GM12878 (cell line): Measurements from ENCODE around the gene GFRA4. TPM values are rescaled to one million over a fixed set of nuclear protein-coding genes. Genes with fewer than 3 reads are reported as not detected.

ENCODE experiments used
- ATAC-seq: fragments of 200-7000 bp; cut with Tn5 transposase; 3 replicates; pipeline ENCODE4 v1.9.1; 2020; ENCODE audit warnings: mild to moderate bottlenecking, moderate library complexity
- BruUV-seq: library from RNA; stranded (reverse); fragments of 400-500 nt; replicated peaks from 2 replicates; lab custom pipeline; 2021; lab: Mats Ljungman, UMichigan
- CTCF ChIA-PET: fragments of 300-600 bp; sonication (Branson Sonifier 250); formaldehyde crosslinking; extraction: SDS; loops from one replicate; lab custom pipeline; 2021; ENCODE audit warnings: inconsistent platforms; lab: Yijun Ruan, JAX
- POLR2A ChIA-PET: fragments of 350-600 bp; formaldehyde crosslinking; extraction: SDS; loops from one replicate; lab custom pipeline; 2021; ENCODE audit warnings: inconsistent platforms; lab: Charles Lee
- RAD21 ChIA-PET: fragments of 300-600 bp; sonication (Branson Sonifier 250); formaldehyde crosslinking; loops from one replicate; lab custom pipeline; 2023; ENCODE audit warnings: antibody characterized with exemption; ENCODE audit not compliant: unreplicated experiment; lab: Charles Lee
- SMC1A ChIA-PET: fragments of 300-600 bp; sonication (Branson Sonifier 250); formaldehyde crosslinking; loops from one replicate; lab custom pipeline; 2023; ENCODE audit not compliant: unreplicated experiment, uncharacterized antibody; lab: Charles Lee
- DNase-seq: peaks from one replicate; pipeline ENCODE4 v3.0.0-alpha.2; 2011; ENCODE audit warnings: low read depth, low spot score
- FAIRE-seq: peaks from 3 replicates; lab custom pipeline; 2011; peaks lifted over from hg19 to GRCh38; lab: Jason Lieb, UNC
- H2AFZ ChIP-seq: 2 replicates; pipeline ENCODE4 v1.6.0; 2011; ENCODE audit warnings: low read depth, low read length, control low read depth; ENCODE audit not compliant: control insufficient read depth
- H3K27ac ChIP-seq: 2 replicates; pipeline ENCODE4 v1.5.1; 2011; ENCODE audit warnings: control low read depth; ENCODE audit not compliant: control insufficient read depth, insufficient read depth
- H3K27me3 ChIP-seq, 2 experiments: replicated peaks in 1 of 2; 2 replicates each; pipeline versions ENCODE4 v1.6.0 to v1.6.1; 2011; ENCODE audit warnings: low read length in 1 of 2; ENCODE audit not compliant: control insufficient read depth in 2 of 2, insufficient read depth in 2 of 2
- H3K36me3 ChIP-seq, 2 experiments: 2 replicates each; pipeline ENCODE4 v1.5.1; 2011; ENCODE audit warnings: low read length in 1 of 2; ENCODE audit not compliant: control insufficient read depth in 2 of 2, insufficient read depth in 2 of 2
- H3K4me1 ChIP-seq: 2 replicates; pipeline ENCODE4 v1.6.1; 2011; ENCODE audit warnings: mild to moderate bottlenecking, low read length, moderate library complexity, mixed read lengths; ENCODE audit not compliant: control insufficient read depth, insufficient read depth
- H3K4me2 ChIP-seq: 2 replicates; pipeline ENCODE4 v1.6.0; 2011; ENCODE audit warnings: control low read depth; ENCODE audit not compliant: control insufficient read depth, insufficient read depth
- H3K4me3 ChIP-seq: fragments of 200-600 bp; sonication (generic); 2 replicates; pipeline ENCODE4 v1.5.1; 2016
- H3K79me2 ChIP-seq: 2 replicates; pipeline ENCODE4 v1.6.0; 2011; ENCODE audit warnings: low read length; ENCODE audit not compliant: control insufficient read depth, insufficient read depth
- H3K9ac ChIP-seq: 2 replicates; pipeline ENCODE4 v1.8.0; 2011; ENCODE audit warnings: low read length, control low read depth, mixed read lengths; ENCODE audit not compliant: control insufficient read depth, insufficient read depth
- H3K9me3 ChIP-seq: replicated peaks from 3 replicates; pipeline ENCODE4 v1.5.1; 2011; ENCODE audit warnings: mild to moderate bottlenecking, low read length; ENCODE audit not compliant: control insufficient read depth, insufficient read depth
- H4K20me1 ChIP-seq: 2 replicates; pipeline ENCODE4 v1.6.0; 2011; ENCODE audit not compliant: control insufficient read depth, insufficient read depth
- BCL11A ChIP-seq: IDR thresholded peaks from 2 replicates; pipeline ENCODE4 v1.6.1; 2011; ENCODE audit warnings: low read depth, low read length
- CHD1 ChIP-seq: IDR thresholded peaks from 2 replicates; pipeline ENCODE4 v1.6.1; 2012; ENCODE audit warnings: low read depth, low read length, improper control_type of control experiment
- DPF2 ChIP-seq: fragments of 450-650 bp; IDR thresholded peaks from 2 replicates; pipeline ENCODE4 v1.6.1; 2017; ENCODE audit warnings: mild to moderate bottlenecking
- HCFC1 ChIP-seq: fragments of 150-350 bp; IDR thresholded peaks from 2 replicates; pipeline ENCODE4 v1.6.1; 2014; ENCODE audit warnings: low read length
- NRF1 ChIP-seq: conservative IDR thresholded peaks from 2 replicates; pipeline ENCODE4 v1.6.1; 2011; ENCODE audit warnings: mild to moderate bottlenecking, low read depth, low read length, improper control_type of control experiment
- PAX5 ChIP-seq: IDR thresholded peaks from 2 replicates; pipeline ENCODE4 v1.6.1; 2011; ENCODE audit warnings: low read depth, low read length, borderline replicate concordance
- SREBF2 ChIP-seq: IDR thresholded peaks from 2 replicates; pipeline ENCODE4 v1.6.1; 2012; ENCODE audit warnings: mild to moderate bottlenecking, low read length
- TCF12 ChIP-seq: IDR thresholded peaks from 2 replicates; pipeline ENCODE4 v1.6.1; 2011; ENCODE audit warnings: low read depth, mild to moderate bottlenecking, low read length
- TCF3 ChIP-seq: IDR thresholded peaks from 2 replicates; pipeline ENCODE4 v1.6.1; 2012; ENCODE audit warnings: low read depth, mild to moderate bottlenecking, low read length, borderline replicate concordance; ENCODE audit not compliant: insufficient read depth
- ZNF274 ChIP-seq: IDR thresholded peaks from one replicate; pipeline ENCODE4 v1.8.0; 2011; ENCODE audit not compliant: insufficient read length, insufficient read depth
- WGBS: methylation state at CpG from one replicate; pipeline ENCODE4 v1.1.6; 2016; ENCODE audit warnings: low lambda C conversion rate; ENCODE audit not compliant: insufficient replicate concordance, insufficient coverage; ENCODE audit errors: missing lambda C conversion rate; 5-methylcytosine and 5-hydroxymethylcytosine counted together
- in situ Hi-C: fragments of 300-500 bp; cut with MboI; formaldehyde crosslinking; loops from 9 replicates; pipeline ENCODE4 v1.14.3; 2018; ENCODE audit warnings: mixed read lengths
- intact Hi-C: fragments of 100-400 bp; cut with micrococcal nuclease; formaldehyde crosslinking; loops from one replicate; pipeline ENCODE4 v1.14.2; 2022; ENCODE audit not compliant: unreplicated experiment
- polyA plus RNA-seq, 11 experiments: library from polyadenylated mRNA; depleted of rRNA in 4 of 11; unstranded in 6 of 11; stranded (reverse) in 5 of 11; fragments of >200 nt; fragmentation: Nextera tagmentation in 4 of 11; fragmentation: Illumina TruSeq in 1 of 11; extraction: Ambion mirVana in 4 of 11; extraction: Trizol in 1 of 11; gene quantifications; 1 replicate in 1 of 11; 2 replicates in 10 of 11; pipeline versions ENCODE4 v1.2.1 to v1.2.3, GENCODE V29; 2011 to 2016; ENCODE audit warnings: inconsistent platforms in 2 of 11, missing spikeins in 2 of 11, low read depth in 1 of 11
- total RNA-seq, 4 experiments: library from RNA; depleted of rRNA in 3 of 4; stranded (reverse); fragments of >200 nt in 3 of 4; fragmentation: Illumina TruSeq in 1 of 4; extraction: Trizol in 1 of 4; gene quantifications; 2 replicates each; pipeline versions ENCODE4 v1.2.1 to v1.2.3, GENCODE V29; 2013 to 2021
- TF ChIP-seq, protein P1 (sequence below): fragments of 450-650 bp; IDR thresholded peaks from 2 replicates; pipeline ENCODE4 v1.6.1; 2017; ENCODE audit warnings: antibody characterized with exemption, mild to moderate bottlenecking, moderate library complexity
- TF ChIP-seq, protein P2 (sequence below): fragments of 450-650 bp; IDR thresholded peaks from 2 replicates; pipeline ENCODE4 v1.6.1; 2016; ENCODE audit warnings: mild to moderate bottlenecking
- TF ChIP-seq, protein P3 (sequence below): fragments of 150-350 bp; IDR thresholded peaks from 2 replicates; pipeline ENCODE4 v1.6.1; 2016; ENCODE audit warnings: low read depth, low read length
- TF ChIP-seq, protein P4 (sequence below): IDR thresholded peaks from 2 replicates; pipeline ENCODE4 v1.6.1; 2011; ENCODE audit warnings: low read depth, mild to moderate bottlenecking, low read length, moderate library complexity, borderline replicate concordance; ENCODE audit errors: extremely low read depth

Gene GFRA4
- total and polyA plus RNA-seq, 10 of the 15 experiments (the other 5 are each of a cell fraction or from before 2014, with no cell fraction given): 0.04 TPM; not detected in 9

DNA sequence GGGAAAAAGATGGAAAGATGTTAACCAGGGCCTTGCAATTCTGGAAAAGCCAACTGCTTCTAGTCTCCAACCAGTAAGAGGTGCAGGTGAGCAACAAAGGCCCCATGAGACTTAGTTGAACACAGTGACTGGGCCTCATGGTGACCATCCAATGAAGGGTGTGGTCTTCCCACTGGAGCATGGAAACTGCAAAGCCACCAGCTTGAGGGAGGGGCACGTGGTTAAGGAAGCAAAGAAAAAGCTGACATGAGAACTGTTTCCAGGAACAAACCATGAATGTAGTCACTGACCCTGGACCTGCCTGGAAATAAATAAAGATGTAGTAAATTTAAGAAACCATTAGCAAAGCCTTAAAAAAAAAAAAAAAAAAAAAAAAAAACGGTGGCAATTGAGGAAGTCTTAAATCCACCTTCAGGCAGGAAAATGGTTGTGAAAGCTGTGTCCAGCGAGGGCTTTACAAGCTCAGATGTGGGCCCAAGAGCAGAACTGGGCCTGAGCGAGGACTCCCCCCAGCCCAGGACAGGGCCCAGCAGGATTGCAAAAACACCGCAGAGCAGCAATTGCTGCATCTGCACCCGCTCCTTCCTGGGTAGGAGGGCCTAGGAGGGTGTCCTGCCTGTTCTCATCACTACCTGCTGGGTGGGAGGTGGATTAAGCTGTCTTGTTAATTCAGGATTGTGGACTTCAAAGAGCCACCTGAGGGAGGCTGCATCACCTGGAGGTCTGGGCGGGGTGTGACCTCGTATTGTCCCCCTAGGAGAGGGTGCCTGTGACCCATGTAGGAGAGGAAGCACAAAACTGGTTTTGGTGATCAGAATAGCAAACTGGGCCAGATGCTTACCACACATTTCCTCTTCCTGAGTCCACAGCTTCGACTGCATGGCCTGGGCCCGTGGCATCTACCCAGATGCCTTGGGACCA, 10.3 kb downstream of the GFRA4 start (continued):
- TF ChIP-seq, protein P1, sequence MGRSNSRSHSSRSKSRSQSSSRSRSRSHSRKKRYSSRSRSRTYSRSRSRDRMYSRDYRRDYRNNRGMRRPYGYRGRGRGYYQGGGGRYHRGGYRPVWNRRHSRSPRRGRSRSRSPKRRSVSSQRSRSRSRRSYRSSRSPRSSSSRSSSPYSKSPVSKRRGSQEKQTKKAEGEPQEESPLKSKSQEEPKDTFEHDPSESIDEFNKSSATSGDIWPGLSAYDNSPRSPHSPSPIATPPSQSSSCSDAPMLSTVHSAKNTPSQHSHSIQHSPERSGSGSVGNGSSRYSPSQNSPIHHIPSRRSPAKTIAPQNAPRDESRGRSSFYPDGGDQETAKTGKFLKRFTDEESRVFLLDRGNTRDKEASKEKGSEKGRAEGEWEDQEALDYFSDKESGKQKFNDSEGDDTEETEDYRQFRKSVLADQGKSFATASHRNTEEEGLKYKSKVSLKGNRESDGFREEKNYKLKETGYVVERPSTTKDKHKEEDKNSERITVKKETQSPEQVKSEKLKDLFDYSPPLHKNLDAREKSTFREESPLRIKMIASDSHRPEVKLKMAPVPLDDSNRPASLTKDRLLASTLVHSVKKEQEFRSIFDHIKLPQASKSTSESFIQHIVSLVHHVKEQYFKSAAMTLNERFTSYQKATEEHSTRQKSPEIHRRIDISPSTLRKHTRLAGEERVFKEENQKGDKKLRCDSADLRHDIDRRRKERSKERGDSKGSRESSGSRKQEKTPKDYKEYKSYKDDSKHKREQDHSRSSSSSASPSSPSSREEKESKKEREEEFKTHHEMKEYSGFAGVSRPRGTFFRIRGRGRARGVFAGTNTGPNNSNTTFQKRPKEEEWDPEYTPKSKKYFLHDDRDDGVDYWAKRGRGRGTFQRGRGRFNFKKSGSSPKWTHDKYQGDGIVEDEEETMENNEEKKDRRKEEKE: no peak
- TF ChIP-seq BCL11A: no peak
- no peak for TF ChIP-seq HCFC1
- TF ChIP-seq, protein P2, sequence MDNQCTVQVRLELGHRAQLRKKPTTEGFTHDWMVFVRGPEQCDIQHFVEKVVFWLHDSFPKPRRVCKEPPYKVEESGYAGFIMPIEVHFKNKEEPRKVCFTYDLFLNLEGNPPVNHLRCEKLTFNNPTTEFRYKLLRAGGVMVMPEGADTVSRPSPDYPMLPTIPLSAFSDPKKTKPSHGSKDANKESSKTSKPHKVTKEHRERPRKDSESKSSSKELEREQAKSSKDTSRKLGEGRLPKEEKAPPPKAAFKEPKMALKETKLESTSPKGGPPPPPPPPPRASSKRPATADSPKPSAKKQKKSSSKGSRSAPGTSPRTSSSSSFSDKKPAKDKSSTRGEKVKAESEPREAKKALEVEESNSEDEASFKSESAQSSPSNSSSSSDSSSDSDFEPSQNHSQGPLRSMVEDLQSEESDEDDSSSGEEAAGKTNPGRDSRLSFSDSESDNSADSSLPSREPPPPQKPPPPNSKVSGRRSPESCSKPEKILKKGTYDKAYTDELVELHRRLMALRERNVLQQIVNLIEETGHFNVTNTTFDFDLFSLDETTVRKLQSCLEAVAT: no peak
- TF ChIP-seq PAX5: no peak
- no peak for TF ChIP-seq TCF12
- TF ChIP-seq, all 136 proteins: peak for 0

DNA sequence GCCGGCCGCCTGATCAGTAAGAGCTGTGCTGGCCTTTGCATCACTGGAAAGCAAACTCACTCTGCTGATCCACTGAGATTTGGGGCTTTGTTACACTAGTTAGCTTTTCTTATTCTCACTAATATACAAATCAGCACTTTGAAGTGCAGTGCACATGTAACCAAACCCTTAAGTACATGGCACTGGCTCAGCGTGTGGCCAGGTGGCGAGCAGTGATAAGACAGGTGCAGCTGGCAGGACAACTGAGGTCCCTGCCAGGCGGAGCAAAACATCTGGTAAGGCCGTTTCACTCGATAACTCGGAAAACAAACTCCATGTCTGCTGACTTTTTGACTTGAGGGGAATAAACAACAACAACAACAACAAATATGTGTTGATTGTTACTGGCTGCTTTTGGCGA, 11.0 kb downstream of the GFRA4 start:
- H3K4me3 ChIP-seq: no peak overlapping the region
- H3K27ac ChIP-seq: no peak overlapping the region
- no peaks in the 10 kb centered on the region for H3K36me3 ChIP-seq
- H3K4me2 ChIP-seq: no peak overlapping the region
- no peaks in the 10 kb centered on the region for H3K79me2 ChIP-seq
- no peak overlapping the region for H2AFZ ChIP-seq
- H3K9ac ChIP-seq: no peak overlapping the region
- FAIRE-seq: no peak
- intact Hi-C loops (no loop called here), in situ Hi-C loops (no loop called here)
- no peaks in the 10 kb centered on the region for H4K20me1 ChIP-seq
- no peaks in the 10 kb centered on the region for H3K27me3 ChIP-seq
- WGBS: 94% methylated on average over 9 of the region's 9 CpGs
- H3K4me1 ChIP-seq: no peaks in the 10 kb centered on the region
- no peaks in the 10 kb centered on the region for H3K9me3 ChIP-seq
- ChIA-PET SMC1A (interaction anchor here (0.5 kb wide), 1 partner anchor 72 kb away, joined by 4 read pairs; no protein-coding TSS in a partner anchor), RAD21 (no interaction called here), CTCF (interaction anchor here (0.9 kb wide), 1 partner anchor 59 kb away, joined by 3 read pairs; no protein-coding TSS in a partner anchor), POLR2A (no interaction called here)
- no TSS peak for BruUV-seq
- no peak for DNase-seq
- ATAC-seq: no peak
- no peak for TF ChIP-seq ZNF274
- TF ChIP-seq CHD1: no peak
- TF ChIP-seq PAX5: no peak
- no peak for TF ChIP-seq DPF2
- no peak for TF ChIP-seq SREBF2
- TF ChIP-seq, protein P3, sequence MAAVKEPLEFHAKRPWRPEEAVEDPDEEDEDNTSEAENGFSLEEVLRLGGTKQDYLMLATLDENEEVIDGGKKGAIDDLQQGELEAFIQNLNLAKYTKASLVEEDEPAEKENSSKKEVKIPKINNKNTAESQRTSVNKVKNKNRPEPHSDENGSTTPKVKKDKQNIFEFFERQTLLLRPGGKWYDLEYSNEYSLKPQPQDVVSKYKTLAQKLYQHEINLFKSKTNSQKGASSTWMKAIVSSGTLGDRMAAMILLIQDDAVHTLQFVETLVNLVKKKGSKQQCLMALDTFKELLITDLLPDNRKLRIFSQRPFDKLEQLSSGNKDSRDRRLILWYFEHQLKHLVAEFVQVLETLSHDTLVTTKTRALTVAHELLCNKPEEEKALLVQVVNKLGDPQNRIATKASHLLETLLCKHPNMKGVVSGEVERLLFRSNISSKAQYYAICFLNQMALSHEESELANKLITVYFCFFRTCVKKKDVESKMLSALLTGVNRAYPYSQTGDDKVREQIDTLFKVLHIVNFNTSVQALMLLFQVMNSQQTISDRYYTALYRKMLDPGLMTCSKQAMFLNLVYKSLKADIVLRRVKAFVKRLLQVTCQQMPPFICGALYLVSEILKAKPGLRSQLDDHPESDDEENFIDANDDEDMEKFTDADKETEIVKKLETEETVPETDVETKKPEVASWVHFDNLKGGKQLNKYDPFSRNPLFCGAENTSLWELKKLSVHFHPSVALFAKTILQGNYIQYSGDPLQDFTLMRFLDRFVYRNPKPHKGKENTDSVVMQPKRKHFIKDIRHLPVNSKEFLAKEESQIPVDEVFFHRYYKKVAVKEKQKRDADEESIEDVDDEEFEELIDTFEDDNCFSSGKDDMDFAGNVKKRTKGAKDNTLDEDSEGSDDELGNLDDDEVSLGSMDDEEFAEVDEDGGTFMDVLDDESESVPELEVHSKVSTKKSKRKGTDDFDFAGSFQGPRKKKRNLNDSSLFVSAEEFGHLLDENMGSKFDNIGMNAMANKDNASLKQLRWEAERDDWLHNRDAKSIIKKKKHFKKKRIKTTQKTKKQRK: no peak
- no peak for TF ChIP-seq TCF3
- TF ChIP-seq, protein P4, sequence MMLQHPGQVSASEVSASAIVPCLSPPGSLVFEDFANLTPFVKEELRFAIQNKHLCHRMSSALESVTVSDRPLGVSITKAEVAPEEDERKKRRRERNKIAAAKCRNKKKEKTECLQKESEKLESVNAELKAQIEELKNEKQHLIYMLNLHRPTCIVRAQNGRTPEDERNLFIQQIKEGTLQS: no peak
- no peak for TF ChIP-seq NRF1
